Activated CD8-positive, alpha-beta memory T cell treated with anti-CD3 and anti-CD28 coated beads for 4 hours (primary cell): ENCODE results near the gene PIM1.
A peak's percentile ranks its signal among the peaks of the same experiment; 100 is the strongest.
"Not testable (repeated sequence)": the region's sequence is repeated elsewhere in the genome, so short reads cannot be mapped to it uniquely, and the experiment has no call there.

Experiments used
- DNase-seq, 2 donors: peaks; one replicate each; pipeline ENCODE4 v3.0.0-alpha.2; 2020; ENCODE audit warnings: low read depth in 2 of 2

Gene PIM1

GRCh38 chr6:37169496-37170272, at the start of gene PIM1:
TSS of gene PIM1 (plus strand) at chr6:37170152. CDS start at chr6:37170576, 424 bp downstream.
- DNase-seq, result peak; percentile 98 to 99

DNA sequence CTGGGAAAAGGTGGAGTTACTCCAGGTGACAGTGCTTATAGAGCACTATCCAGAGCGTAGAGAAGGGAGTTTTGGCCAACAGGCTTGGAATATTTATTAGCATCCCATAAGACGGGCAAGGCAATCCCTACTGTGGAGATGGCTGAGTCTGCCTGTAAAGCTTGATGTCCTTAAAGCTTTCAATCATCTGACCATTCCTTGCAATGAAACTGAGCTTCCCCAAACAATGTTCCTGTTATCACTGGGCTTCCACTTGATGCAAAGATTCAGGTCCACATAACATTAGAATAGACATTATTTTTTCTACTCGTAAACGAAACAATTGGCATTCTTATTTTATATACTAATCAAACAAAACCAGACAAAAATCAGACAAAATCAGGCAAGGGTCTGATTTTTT, 48.4 kb upstream of the PIM1 start:
- no peak for DNase-seq

GRCh38 chr6:37122861-37123260, 47.1 kb upstream of the PIM1 start:
- no peak for DNase-seq

DNA sequence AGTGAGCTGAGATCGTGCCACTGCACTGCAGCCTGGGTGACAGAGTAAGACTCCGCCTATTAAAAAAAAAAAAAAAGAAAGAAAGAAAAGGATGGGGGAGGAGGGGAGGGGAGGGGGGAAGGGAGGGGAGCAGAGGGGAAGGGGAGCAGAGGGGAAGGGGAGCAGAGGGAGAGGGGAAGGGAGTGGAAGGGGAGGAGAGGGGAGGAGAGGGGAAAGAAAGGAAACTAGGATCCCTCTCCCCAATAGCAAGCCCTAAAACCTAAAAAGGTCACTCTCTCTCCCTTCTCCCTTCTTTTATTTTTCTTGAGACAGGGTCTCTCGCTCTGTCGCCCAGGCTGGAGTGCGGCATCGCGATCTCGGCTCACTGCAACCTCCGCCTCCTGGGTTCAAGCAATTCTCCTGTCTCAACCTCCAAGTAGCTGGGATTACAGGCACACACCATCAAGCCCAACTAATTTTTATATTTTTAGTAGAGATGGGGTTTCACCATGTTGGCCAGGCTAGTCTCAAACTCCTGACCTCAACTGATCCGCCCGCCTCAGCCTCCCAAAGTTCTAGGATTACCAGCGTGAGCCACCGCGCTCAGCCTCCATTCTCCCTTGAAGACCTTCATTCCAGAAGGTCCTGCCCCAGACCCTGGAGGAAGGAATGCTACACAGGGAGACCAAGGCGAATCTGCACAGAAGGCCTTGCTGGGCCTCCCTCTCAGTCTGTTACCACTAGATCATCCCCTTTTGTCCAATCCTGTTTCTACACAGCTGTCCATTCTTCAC, 45.8 kb upstream of the PIM1 start:
- no peak for DNase-seq

- DNase-seq, result no peak
Measured at GRCh38 chr6:37125774-37126492, 44.0 kb upstream of the PIM1 start.

- DNase-seq, result no peak
Measured at GRCh38 chr6:37126493-37126958, 43.4 kb upstream of the PIM1 start.

GRCh38 chr6:37126961-37127616, 42.9 kb upstream of the PIM1 start:
- DNase-seq, result no peak

DNA sequence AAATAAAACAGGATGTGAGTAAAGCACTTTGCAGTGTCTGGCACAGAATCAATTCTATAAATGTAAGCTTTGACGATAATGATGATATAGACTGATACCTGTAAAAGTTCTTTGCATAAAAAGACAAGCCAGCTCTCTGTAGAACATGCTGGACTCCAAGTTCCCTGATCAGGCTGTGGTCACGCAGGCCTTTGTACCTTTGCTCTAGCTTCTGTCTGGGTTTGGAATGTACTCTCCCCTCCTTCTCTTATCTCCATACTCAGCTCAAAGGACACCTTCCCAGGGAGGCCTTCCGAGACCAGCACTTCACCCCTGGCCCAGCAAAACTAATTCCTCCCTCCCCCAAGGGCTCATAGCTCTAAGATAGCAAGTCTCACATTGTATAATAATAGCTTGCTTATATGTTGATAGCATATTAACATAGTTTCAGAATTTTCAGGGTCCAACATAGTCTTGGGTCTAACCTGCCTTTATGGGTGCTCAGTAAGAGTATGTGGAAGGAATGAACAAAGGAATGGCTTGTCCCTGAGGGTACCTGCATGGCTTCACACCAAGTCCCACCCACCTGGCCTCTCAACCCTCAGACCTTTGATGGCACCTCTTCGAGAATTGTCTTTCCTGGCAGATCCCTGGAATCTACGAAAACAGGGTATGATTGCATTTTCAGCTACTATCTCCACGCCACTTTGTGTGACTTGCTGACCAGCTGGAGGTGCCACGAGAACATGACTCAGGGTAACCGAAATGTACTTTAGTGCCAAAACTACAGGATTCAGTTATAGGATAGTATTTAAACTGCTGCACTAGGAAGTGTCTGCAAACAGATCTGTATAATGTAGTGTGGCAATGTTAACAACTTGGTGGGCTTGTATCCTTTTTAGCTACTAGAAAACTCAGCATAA, 41.7 kb upstream of the PIM1 start:
- no peak for DNase-seq

- not testable (repeated sequence) for DNase-seq
Measured at GRCh38 chr6:37128863-37129443, 41.0 kb upstream of the PIM1 start.

DNA sequence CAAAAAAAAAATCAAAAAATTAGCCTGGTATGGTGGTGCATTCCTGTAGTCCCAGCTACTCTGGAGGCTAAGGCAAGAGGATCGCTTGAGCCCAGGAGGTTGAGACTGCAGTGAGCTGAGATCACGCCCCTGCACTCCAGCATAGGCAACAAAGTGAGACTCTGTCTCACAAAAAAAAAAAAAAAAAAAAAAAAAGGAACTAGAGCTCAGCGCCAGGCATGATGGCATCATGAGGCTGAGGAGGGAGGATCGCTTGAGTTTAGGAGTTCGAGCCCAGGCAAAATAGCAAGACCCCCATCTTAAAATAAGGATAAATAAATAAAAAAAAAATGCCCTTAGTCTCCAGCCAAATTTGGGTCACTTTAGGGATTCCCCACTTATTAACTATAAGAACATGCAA, 40.4 kb upstream of the PIM1 start:
- no peak for DNase-seq

DNA sequence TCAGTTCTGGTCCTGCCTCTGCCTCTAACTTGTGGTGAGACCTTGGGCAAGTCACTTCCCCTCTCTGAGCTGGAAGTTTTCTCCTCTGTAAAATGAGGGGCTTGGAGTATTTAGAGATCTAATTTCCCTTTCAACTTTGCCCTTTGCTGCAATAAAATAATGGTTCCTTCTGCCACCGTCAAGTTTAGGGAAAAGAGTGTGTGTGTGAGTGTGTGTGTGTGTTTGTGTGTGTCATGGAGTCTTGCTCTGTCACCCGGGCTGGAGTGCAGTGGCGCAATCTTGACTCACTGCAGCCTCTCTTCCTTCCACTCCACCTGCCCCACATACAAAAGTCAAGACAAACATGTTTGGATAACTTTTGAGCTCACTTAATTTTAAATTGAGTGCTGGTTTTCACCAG, 39.2 kb upstream of the PIM1 start:
- DNase-seq, result no peak

DNA sequence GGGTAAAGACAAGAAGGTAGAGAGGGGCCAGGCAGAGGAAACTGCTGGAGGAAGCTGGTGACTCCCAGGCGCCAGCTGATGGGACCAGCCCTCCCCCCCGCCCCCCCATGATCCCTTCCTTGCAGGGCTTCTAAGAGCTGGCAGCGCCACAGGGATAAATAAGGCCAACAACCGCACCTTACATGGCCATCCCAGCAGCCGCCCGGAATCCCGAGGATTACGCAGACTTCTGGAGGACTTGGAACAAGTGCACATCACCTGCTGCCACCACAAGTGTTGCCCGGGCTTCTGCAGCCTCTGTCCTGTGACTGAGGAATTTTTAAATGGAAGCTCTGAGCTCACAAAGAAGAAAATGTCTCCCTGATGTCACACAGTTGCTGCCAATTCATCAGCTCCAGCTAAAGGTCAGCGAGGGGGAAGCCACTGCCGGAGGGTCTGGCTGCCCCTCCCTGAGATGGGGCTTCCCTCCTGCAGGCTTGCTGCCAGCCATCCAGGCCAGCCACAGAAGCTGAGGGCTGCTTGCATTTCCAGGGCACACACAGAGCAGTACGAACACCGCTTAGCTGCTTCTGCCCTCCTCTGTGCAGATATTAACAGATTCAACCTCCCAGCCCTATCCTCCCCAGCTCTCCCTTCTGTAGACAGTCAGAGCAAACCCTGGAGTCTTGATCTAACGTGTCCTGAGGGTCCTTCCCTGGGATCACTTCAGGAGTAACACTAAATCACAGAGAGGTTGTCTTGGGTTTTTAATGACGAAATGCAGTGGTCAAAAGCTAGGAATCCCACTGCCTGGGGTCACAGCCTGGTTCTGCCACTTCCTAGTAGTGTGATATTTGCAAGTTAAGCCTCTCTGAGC, 38.6 kb upstream of the PIM1 start:
- no peak for DNase-seq

- DNase-seq, result no peak
Measured at GRCh38 chr6:37131960-37132253, 38.0 kb upstream of the PIM1 start.

GRCh38 chr6:37134036-37134395, 35.9 kb upstream of the PIM1 start:
- DNase-seq, result no peak

- no peak for DNase-seq
Measured at GRCh38 chr6:37134396-37135191, 35.4 kb upstream of the PIM1 start.

GRCh38 chr6:37135835-37136694, 33.9 kb upstream of the PIM1 start:
- DNase-seq, result no peak

DNA sequence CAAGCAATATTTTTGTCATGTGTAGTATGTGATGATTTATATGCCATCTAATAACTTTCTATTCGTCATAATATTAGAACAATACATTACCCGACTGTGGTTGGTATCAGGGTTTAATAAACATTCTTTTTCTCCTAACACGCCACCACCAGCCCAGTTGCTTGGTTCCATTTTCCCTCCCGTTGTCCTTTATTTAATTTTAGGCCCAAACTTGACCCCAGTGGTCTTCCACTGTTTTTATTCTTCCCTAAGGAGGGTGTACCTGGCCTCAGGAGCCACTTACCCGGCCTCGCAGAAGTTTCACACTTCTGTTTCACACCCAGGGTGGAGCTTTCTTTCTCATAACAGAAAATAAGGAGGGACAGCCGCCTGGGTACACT, 33.1 kb upstream of the PIM1 start:
- DNase-seq, result no peak
